Fibroblast of skin of right quadriceps (primary cell): Measurements from ENCODE around the gene PCDHA3.
"Not testable (repeated sequence)": the region's sequence is repeated elsewhere in the genome, so short reads cannot be mapped to it uniquely, and the experiment has no call there.

Experiments
- DNase-seq: peaks from one replicate; pipeline ENCODE4 v3.0.0-alpha.2; 2013

Gene PCDHA3

GRCh38 chr5:140821375-140822280, 20.8 kb downstream of the PCDHA3 start, which contains the start of gene PCDHA5:
Gene PCDHA5, plus strand, starts transcription at chr5:140821613.
- DNase-seq, result peak; percentile 4

- DNase-seq, result no peak
Measured at GRCh38 chr5:140822281-140822629, 21.4 kb downstream of the PCDHA3 start.

DNA sequence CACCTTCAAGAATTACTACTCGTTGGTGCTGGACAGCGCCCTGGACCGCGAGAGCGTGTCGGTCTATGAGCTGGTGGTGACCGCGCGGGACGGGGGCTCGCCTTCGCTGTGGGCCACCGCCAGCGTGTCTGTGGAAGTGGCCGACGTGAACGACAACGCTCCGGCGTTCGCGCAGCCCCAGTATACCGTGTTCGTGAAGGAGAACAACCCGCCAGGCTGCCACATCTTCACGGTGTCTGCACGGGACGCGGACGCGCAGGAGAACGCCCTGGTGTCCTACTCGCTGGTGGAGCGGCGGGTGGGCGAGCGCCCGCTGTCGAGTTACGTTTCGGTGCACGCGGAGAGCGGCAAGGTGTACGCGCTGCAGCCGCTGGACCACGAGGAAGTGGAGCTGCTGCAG, 22.1 kb downstream of the PCDHA3 start:
- DNase-seq, result not testable (repeated sequence)

DNA sequence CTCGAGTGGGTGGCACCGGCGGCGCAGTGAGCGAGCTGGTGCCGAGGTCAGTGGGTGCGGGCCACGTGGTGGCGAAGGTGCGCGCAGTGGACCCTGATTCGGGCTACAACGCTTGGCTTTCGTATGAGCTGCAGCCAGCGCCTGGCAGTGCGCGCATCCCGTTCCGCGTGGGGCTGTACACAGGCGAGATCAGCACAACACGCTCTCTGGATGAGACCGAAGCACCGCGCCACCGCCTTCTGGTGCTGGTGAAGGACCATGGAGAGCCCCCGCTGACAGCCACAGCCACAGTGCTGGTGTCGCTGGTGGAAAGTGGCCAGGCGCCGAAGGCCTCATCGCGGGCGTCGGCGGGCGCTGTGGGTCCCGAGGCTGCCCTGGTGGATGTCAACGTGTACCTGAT, 22.6 kb downstream of the PCDHA3 start:
- no peak for DNase-seq

GRCh38 chr5:140827704-140828361, 27.0 kb downstream of the PCDHA3 start, which contains the start of gene PCDHA6:
Gene PCDHA6, plus strand, starts transcription at chr5:140827960. Its CDS starts 132 bp downstream, at chr5:140828092.
- DNase-seq, result no peak

- DNase-seq, result no peak
Measured at GRCh38 chr5:140828362-140828737, 27.5 kb downstream of the PCDHA3 start.

- DNase-seq, result not testable (repeated sequence)
Measured at GRCh38 chr5:140829511-140830501, 28.9 kb downstream of the PCDHA3 start.

DNA sequence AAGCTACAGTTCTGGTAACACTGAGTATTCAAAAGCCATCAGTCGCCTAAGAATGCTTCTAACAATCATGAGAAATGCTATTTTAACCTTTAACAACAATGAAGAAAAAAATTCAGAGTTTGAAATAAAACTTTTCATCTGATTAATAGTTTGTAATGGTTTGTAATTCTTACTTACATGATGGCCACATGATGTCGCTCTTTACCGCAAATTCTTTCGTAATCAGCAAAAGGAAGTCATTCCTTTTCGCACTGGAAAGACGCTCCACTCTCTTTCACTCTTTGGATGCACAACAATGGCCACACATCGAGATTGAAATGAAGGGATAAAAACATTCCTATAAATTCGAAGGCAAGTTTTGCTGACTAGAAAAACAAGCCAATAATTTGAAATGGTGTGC, 33.1 kb downstream of the PCDHA3 start, which contains the start of gene PCDHA7:
Gene PCDHA7, plus strand, starts transcription at position 277 of the 400 bp plus-strand sequence. Its CDS starts 115 bp downstream, at position 392.
- DNase-seq, result peak; percentile 9

DNA sequence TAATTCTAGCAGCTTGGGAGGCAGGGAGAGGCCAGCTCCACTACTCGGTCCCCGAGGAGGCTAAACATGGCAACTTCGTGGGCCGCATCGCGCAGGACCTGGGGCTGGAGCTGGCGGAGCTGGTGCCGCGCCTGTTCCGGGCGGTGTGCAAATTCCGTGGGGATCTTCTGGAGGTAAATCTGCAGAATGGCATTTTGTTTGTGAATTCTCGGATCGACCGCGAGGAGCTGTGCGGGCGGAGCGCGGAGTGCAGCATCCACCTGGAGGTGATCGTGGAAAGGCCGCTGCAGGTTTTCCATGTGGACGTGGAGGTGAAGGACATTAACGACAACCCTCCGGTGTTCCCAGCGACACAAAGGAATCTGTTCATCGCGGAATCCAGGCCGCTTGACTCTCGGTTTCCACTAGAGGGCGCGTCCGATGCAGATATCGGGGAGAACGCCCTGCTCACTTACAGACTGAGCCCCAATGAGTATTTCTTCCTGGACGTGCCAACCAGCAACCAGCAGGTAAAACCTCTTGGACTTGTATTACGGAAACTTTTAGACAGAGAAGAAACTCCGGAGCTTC, 33.7 kb downstream of the PCDHA3 start:
- DNase-seq, result not testable (repeated sequence)

DNA sequence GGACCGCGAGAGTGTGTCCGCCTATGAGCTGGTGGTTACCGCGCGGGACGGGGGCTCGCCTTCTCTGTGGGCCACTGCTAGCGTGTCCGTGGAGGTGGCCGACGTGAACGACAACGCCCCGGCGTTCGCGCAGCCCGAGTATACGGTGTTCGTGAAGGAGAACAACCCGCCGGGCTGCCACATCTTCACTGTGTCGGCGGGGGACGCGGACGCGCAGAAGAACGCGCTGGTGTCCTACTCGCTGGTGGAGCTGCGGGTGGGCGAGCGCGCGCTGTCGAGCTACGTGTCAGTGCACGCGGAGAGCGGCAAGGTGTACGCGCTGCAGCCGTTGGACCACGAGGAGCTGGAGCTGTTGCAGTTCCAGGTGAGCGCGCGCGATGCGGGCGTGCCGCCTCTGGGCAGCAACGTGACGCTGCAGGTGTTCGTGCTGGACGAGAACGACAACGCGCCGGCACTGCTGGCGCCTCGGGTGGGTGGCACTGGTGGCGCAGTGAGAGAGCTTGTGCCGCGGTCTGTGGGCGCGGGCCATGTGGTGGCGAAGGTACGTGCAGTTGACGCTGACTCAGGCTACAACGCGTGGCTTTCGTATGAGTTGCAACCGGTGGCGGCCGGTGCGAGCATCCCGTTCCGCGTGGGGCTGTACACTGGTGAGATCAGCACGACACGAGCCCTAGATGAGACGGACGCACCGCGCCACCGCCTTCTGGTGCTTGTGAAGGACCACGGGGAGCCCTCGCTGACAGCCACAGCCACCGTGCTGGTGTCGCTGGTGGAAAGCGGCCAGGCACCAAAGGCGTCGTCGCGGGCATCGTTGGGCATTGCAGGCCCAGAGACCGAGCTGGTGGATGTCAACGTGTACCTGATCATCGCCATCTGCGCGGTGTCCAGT, 35.0 kb downstream of the PCDHA3 start:
- DNase-seq, result no peak

DNA sequence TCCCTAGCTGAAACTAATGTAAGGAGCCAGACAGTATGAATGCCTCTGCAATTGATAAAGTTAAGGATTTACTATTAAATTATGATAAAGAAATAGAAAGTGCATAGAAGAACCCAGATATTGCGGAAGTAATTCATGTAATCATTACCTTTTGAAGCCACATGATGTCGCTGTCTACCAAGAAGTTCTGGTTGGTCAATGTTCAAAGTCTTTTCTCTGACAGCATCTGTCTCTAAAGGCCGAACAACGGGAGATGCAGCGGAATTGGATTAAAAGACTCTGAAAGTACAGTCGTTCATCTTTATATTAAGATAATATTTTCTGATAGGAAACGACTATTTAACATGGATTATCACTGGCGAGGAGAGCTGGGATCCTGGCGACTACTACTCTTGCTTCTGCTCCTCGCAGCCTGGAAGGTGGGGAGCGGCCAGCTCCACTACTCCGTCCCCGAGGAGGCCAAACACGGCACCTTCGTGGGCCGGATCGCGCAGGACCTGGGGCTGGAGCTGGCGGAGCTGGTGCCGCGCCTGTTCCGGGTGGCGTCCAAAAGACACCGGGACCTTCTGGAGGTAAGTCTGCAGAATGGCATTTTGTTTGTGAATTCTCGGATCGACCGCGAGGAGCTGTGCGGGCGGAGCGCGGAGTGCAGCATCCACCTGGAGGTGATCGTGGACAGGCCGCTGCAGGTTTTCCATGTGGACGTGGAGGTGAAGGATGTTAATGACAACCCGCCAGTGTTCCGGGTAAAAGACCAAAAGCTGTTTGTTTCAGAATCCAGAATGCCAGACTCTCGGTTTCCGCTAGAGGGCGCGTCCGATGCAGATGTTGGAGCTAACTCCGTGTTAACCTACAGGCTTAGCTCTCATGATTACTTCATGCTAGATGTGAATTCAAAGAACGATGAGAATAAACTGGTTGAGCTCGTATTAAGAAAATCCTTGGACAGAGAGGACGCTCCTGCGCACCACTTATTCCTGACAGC, 40.4 kb downstream of the PCDHA3 start, which contains the start of gene PCDHA8:
Gene PCDHA8, plus strand, starts transcription at position 210 of the 985 bp plus-strand sequence. Its CDS starts 135 bp downstream, at position 345.
- no peak for DNase-seq

GRCh38 chr5:140842798-140843733, 42.2 kb downstream of the PCDHA3 start:
- DNase-seq, result no peak

DNA sequence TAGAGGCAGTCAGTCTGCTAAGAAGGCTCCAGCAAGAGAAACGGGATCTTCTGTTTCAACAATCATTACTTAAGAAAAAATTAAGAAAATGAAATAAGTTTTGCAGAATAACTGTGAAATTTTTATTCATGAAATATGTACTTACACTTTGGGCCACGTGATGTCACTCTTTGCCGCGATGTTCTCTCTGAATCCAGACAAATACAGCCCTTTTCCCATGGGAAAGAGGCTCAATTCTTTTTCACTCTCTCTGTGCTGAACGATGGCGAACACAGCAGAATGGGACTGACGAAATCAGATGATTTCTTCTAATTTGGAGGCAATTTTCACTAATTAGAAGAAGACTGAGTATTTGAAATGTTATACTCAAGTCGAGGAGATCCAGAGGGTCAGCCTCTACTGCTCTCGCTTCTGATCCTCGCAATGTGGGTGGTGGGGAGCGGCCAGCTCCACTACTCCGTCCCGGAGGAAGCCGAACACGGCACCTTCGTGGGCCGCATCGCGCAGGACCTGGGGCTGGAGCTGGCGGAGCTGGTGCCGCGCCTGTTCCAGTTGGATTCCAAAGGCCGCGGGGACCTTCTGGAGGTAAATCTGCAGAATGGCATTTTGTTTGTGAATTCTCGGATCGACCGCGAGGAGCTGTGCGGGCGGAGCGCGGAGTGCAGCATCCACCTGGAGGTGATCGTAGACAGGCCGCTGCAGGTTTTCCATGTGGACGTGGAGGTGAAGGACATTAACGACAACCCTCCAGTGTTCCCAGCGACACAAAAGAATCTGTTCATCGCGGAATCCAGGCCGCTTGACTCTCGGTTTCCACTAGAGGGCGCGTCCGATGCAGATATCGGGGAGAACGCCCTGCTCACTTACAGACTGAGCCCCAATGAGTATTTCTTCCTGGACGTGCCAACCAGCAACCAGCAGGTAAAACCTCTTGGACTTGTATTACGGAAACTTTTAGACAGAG, 47.6 kb downstream of the PCDHA3 start, which contains the start of gene PCDHA9:
Gene PCDHA9, plus strand, starts transcription at position 244 of the 964 bp plus-strand sequence. Its CDS starts 114 bp downstream, at position 358.
- DNase-seq, result not testable (repeated sequence)

DNA sequence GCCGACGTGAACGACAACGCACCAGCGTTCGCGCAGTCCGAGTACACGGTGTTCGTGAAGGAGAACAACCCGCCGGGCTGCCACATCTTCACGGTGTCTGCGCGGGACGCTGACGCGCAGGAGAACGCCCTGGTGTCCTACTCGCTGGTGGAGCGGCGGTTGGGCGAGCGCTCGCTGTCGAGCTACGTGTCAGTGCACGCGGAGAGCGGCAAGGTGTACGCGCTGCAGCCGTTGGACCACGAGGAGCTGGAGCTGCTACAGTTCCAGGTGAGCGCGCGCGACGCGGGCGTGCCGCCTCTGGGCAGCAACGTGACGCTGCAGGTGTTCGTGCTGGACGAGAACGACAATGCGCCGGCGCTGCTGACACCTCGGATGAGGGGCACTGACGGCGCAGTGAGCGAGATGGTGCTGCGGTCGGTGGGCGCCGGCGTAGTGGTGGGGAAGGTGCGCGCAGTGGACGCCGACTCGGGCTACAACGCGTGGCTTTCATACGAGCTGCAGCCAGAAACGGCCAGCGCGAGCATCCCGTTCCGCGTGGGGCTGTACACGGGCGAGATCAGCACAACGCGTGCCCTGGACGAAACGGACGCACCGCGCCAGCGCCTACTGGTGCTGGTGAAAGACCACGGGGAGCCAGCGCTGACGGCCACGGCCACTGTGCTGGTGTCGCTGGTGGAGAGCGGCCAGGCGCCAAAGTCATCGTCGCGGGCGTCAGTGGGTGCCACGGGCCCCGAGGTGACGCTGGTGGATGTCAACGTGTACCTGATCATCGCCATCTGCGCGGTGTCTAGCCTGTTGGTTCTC, 49.2 kb downstream of the PCDHA3 start:
- DNase-seq, result not testable (repeated sequence)
